HEK293T (cell line): ENCODE measurements around the gene NSFL1C.

Experiments
- ARNT ChIP-seq: fragments of 450-650 bp; IDR thresholded peaks from 2 replicates; pipeline ENCODE4 v1.6.1; 2017; ENCODE audit warnings: mild to moderate bottlenecking
- CTBP1 ChIP-seq: fragments of 450-650 bp; IDR thresholded peaks from 2 replicates; pipeline ENCODE4 v1.6.1; 2016; ENCODE audit warnings: borderline replicate concordance
- ELF4 ChIP-seq: fragments of 450-650 bp; IDR thresholded peaks from 2 replicates; pipeline ENCODE4 v1.6.1; 2017; ENCODE audit warnings: antibody characterized with exemption
- FOXA1 ChIP-seq: fragments of 450-650 bp; IDR thresholded peaks from 2 replicates; pipeline ENCODE4 v1.6.1; 2016; ENCODE audit warnings: mild to moderate bottlenecking
- FOXK2 ChIP-seq: fragments of 450-650 bp; IDR thresholded peaks from 2 replicates; pipeline ENCODE4 v1.6.1; 2016; ENCODE audit warnings: mild to moderate bottlenecking
- FOXM1 ChIP-seq: fragments of 450-650 bp; IDR thresholded peaks from 2 replicates; pipeline ENCODE4 v1.6.1; 2017; ENCODE audit warnings: mild to moderate bottlenecking, borderline replicate concordance
- L3MBTL2 ChIP-seq: fragments of 450-650 bp; conservative IDR thresholded peaks from 2 replicates; pipeline ENCODE4 v1.6.1; 2016; ENCODE audit warnings: mild to moderate bottlenecking
- LEF1 ChIP-seq: fragments of 450-650 bp; IDR thresholded peaks from 2 replicates; pipeline ENCODE4 v1.6.1; 2017; ENCODE audit warnings: mild to moderate bottlenecking, borderline replicate concordance
- NFRKB ChIP-seq: fragments of 450-650 bp; IDR thresholded peaks from 2 replicates; pipeline ENCODE4 v1.6.1; 2016; ENCODE audit warnings: mild to moderate bottlenecking, moderate library complexity
- SP1 ChIP-seq: fragments of 450-650 bp; IDR thresholded peaks from 2 replicates; pipeline ENCODE4 v1.6.1; 2017
- SUZ12 ChIP-seq: fragments of 450-650 bp; IDR thresholded peaks from 2 replicates; pipeline ENCODE4 v1.6.1; 2016; ENCODE audit warnings: mild to moderate bottlenecking
- TARDBP ChIP-seq: fragments of 450-650 bp; IDR thresholded peaks from 2 replicates; pipeline ENCODE4 v1.6.1; 2016
- ZNF384 ChIP-seq: fragments of 450-650 bp; IDR thresholded peaks from 2 replicates; pipeline ENCODE4 v1.6.1; 2016

DNA sequence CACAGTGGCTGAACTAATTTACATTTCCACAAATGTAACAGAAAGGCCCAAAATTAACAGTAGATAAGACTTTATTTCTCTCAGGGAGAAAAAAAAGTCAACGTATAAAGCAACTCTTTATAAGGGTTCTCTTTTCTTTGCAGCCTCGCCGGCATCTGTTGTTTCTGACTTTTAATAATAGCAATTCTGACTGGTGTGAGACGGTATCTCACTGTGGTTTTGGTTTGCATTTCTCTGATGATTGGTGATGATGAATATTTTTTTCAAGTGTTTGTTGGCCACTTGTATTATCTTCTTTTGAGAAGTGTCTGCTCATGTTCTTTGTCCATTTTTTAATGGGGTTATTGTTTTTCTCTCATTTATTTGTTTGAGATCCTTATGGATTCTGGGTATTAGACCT, 46.6 kb downstream of the NSFL1C start:
- TF ChIP-seq FOXA1 (no peak), ARNT (no peak), L3MBTL2 (no peak), ELF4 (no peak), CTBP1 (no peak), FOXM1 (no peak), NFRKB (no peak), SUZ12 (no peak), FOXK2 (no peak), LEF1 (no peak), ZNF384 (no peak), TARDBP (no peak), SP1 (no peak)
